GM10248 (cell line): ENCODE results near the gene CYBRD1.

Experiments
- CTCF ChIA-PET: fragments of 300-600 bp; sonication (Branson Sonifier 250); formaldehyde crosslinking; extraction: SDS; loops from one replicate; lab custom pipeline; 2021; ENCODE audit warnings: antibody characterized with exemption; lab: Yijun Ruan, JAX
- POLR2A ChIA-PET: fragments of 350-650 bp; sonication (Branson Sonifier 250); formaldehyde crosslinking; extraction: SDS; loops from one replicate; lab custom pipeline; 2020; ENCODE audit warnings: antibody characterized with exemption; lab: Yijun Ruan, JAX
- DNase-seq: peaks from one replicate; pipeline ENCODE4 v3.0.0; 2012; ENCODE audit errors: extremely low spot score
- TF ChIP-seq, protein P1 (sequence below): IDR thresholded peaks from 2 replicates; pipeline ENCODE4 v1.5.1; 2012; ENCODE audit warnings: mild to moderate bottlenecking, low read depth; ENCODE audit errors: extremely low read depth, missing control alignments, control extremely low read depth

The CYBRD1 gene

GRCh38 chr2:171547256-171547655, 25.0 kb downstream of the CYBRD1 start:
- no peak for DNase-seq
- ChIA-PET POLR2A (no interaction called here), CTCF (interaction anchor here (1.4 to 1.9 kb wide), 2 partner anchors 8 to 9 kb away, joined by 3 to 4 read pairs; no protein-coding TSS in a partner anchor)
- TF ChIP-seq, protein P1, sequence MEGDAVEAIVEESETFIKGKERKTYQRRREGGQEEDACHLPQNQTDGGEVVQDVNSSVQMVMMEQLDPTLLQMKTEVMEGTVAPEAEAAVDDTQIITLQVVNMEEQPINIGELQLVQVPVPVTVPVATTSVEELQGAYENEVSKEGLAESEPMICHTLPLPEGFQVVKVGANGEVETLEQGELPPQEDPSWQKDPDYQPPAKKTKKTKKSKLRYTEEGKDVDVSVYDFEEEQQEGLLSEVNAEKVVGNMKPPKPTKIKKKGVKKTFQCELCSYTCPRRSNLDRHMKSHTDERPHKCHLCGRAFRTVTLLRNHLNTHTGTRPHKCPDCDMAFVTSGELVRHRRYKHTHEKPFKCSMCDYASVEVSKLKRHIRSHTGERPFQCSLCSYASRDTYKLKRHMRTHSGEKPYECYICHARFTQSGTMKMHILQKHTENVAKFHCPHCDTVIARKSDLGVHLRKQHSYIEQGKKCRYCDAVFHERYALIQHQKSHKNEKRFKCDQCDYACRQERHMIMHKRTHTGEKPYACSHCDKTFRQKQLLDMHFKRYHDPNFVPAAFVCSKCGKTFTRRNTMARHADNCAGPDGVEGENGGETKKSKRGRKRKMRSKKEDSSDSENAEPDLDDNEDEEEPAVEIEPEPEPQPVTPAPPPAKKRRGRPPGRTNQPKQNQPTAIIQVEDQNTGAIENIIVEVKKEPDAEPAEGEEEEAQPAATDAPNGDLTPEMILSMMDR: no peak

DNA sequence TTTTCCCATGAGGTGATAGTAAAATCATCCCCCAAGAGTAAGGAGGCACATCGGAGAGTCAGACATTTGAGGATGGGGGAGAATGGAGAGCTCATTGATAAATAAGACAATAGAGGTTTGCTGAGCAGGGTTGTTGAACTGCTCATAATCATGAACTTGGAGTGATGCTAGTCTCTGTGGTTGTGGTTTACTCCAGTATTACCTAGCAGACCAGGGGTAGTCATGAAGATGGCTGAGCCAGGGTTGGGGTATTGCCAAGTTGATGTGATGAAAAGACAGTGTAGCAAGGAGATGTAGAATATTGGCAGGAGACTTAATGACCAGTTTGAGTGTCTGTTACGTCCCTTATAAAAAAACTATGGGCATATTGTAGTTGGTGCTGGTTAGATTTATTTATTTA, 25.4 kb downstream of the CYBRD1 start:
- ChIA-PET CTCF (interaction anchor here (1.4 to 1.9 kb wide), 2 partner anchors 8 to 10 kb away, joined by 3 to 4 read pairs; no protein-coding TSS in a partner anchor), POLR2A (no interaction called here)
- TF ChIP-seq, protein P1: no peak
- no peak for DNase-seq

DNA sequence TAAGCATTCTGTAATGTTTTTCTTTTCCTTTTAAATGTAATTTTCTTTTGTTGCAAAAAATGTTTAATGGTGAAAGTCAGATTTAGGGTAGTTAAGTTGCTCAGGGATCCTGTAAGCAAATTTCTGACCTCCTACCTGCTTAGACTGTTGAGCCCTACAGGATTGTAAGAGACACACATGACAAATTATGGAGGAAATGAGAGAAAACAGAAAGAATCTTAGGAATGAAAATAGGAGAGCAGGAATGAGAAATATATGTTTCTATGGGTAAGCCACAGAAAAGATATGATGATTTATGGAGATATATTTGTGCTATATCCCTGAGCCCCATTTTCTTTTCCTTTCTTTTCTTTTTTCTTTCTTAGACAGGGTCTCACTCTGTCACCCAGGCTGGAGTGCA, 28.3 kb downstream of the CYBRD1 start:
- DNase-seq: no peak
- POLR2A ChIA-PET: no interaction called here
- TF ChIP-seq, protein P1: no peak
- CTCF ChIA-PET: interaction anchor here (1.3 to 1.4 kb wide), 2 partner anchors 16 to 21 kb away, joined by 3 to 4 read pairs; no protein-coding TSS in a partner anchor

DNA sequence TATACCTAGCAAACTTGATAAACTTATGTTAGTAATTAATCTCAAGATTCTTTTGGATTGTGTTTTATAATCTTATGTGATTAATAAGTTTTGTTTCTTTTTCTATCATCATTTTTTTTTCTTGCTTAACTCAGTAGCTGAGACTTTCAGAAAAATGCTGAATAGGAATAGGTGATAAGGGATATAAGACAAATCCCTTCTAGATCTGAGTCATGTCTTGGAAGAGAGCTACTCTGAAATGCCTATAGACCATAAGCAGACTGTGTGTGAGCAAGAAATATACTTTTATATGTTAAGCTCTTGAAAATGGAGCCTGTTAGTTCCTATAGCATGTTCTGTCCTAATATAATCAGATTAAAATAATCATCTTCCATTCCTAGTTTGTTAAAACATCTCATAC, 29.6 kb downstream of the CYBRD1 start:
- ChIA-PET POLR2A (no interaction called here), CTCF (interaction anchor here (1.3 kb wide), 1 partner anchor 22 kb away, joined by 3 read pairs; no protein-coding TSS in a partner anchor)
- TF ChIP-seq, protein P1: no peak
- DNase-seq: no peak

DNA sequence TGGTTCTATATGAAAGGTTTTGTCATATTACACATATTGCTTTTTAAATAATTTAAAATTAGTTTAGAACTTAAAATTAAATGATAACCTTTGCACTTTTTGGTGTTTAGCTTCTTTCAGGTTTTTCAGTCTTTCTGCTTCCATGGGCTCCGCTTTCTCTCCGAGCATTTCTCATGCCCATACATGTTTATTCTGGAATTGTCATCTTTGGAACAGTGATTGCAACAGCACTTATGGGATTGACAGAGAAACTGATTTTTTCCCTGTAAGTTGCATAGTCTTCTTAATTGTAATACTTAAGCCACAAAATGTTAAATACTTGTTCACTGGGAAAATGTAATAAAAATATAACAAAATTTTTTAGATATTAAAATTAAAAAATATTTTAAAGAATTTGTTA, 31.0 kb downstream of the CYBRD1 start:
- no peak for DNase-seq

DNA sequence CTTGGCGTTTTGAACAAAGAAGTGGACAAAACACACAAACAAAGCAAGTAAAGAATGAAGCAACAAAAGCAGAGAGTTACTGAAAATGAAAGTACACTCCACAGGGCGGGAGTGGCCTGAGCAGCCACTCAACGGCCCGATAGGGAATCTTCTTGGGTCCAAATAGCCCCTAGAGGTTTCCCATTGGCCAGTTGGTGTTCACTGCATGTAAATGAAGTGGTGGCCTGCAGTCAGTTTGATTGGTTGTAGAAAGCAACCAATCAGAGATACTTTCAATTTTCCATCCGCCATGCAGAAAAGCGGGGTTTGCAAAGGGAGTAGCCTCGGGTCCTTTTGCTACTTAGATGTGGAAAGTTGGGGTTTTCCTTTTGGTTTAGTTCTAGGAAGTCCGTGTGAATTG, 31.6 kb downstream of the CYBRD1 start:
- no peak for DNase-seq
- CTCF ChIA-PET: no interaction called here
- TF ChIP-seq, protein P1: no peak
- POLR2A ChIA-PET: no interaction called here

More for the DNA sequence above, 31.0 kb downstream of the CYBRD1 start:
- ChIA-PET CTCF (no interaction called here), POLR2A (no interaction called here)
- TF ChIP-seq, protein P1: no peak
